Activated B cell treated with CpG ODN at 0.5 μM for 24 hours (primary cell): ENCODE measurements around the gene PANK4. TPM values are rescaled to one million over a fixed set of nuclear protein-coding genes. Genes with fewer than 3 reads are reported as not detected.

Experiments used
- ATAC-seq: fragments of 200-7000 bp; cut with Tn5 transposase; one replicate; pipeline ENCODE4 v1.10.0; 2021; ENCODE audit warnings: low read depth, mild to moderate bottlenecking, moderate library complexity
- CTCF ChIA-PET: fragments of 350-600 bp; sonication (Branson Sonifier 250); formaldehyde crosslinking; loops from one replicate; lab custom pipeline; 2021; ENCODE audit warnings: antibody characterized with exemption; lab: Charles Lee
- POLR2A ChIA-PET: fragments of 350-600 bp; sonication (Branson Sonifier 250); formaldehyde crosslinking; loops from one replicate; lab custom pipeline; 2021; ENCODE audit warnings: antibody characterized with exemption; lab: Charles Lee
- DNase-seq: peaks from one replicate; pipeline ENCODE4 v3.0.0; 2022
- H3K27ac Mint-ChIP-seq: one replicate; pipeline ENCODE4 v1.8.0; 2020; ENCODE audit warnings: mixed read lengths
- H3K27me3 Mint-ChIP-seq: one replicate; pipeline ENCODE4 v1.8.0; 2021; ENCODE audit warnings: mixed read lengths
- H3K36me3 Mint-ChIP-seq: one replicate; pipeline ENCODE4 v1.8.0; 2021; ENCODE audit warnings: low read depth, mixed read lengths
- H3K4me1 Mint-ChIP-seq: one replicate; pipeline ENCODE4 v1.8.0; 2021; ENCODE audit warnings: mixed read lengths
- H3K4me3 Mint-ChIP-seq: one replicate; pipeline ENCODE4 v1.8.0; 2020; ENCODE audit warnings: mild to moderate bottlenecking, mixed read lengths
- H3K9me3 Mint-ChIP-seq: one replicate; pipeline ENCODE4 v1.8.0; 2020; ENCODE audit warnings: mixed read lengths
- intact Hi-C: fragments of 100-400 bp; cut with micrococcal nuclease; formaldehyde crosslinking; loops from one replicate; pipeline ENCODE4 v1.15.1; 2024
- total RNA-seq: library from RNA; stranded (reverse); gene quantifications from 2 replicates; pipeline ENCODE4 v1.2.3, GENCODE V29; 2022
- TF ChIP-seq, protein P1 (sequence below): fragments of 200-600 bp; IDR thresholded peaks from one replicate; pipeline ENCODE4 v1.8.0; 2022; ENCODE audit warnings: antibody characterized with exemption, mild to moderate bottlenecking

The PANK4 gene
- total RNA-seq, 1 donor from 2014 or later: 54.0 TPM

DNA sequence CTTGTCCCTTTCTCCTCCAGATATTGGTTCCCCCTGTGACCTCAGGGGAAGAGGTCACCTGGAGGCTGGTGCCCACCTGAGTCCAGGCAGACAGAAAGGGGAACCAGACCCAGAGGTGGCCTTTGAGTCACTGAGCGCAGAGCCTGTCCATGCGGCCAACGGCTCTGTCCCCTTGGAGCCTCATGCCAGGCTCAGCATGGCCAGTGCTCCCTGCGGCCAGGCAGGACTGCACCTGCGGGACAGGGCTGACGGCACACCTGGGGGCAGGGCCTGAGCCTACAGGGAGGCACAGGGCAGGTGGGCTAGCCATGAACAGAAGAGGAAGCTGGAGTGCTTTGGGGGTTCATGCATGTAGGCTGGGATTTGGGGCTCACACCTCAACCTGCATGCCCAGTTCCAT is 32.5 kb upstream of the PANK4 start:
- DNase-seq (no peak), ATAC-seq (no peak)
- CTCF ChIA-PET: interaction anchor here (1.7 kb wide), 1 partner anchor 26 kb away, joined by 3 read pairs; no protein-coding TSS in a partner anchor
- H3K9me3 Mint-ChIP-seq: no peaks in the 10 kb centered on the region
- H3K27me3 Mint-ChIP-seq: no peaks in the 10 kb centered on the region
- POLR2A ChIA-PET: interaction anchor here (1.4 to 5.6 kb wide), 3 partner anchors 12 to 25 kb away, joined by 3 to 224 read pairs (median 74); partner anchors contain the start of gene PRXL2B
- peak overlapping the region; percentile 46 for H3K4me3 Mint-ChIP-seq
- no peak overlapping the region for H3K27ac Mint-ChIP-seq
- intact Hi-C loops: no loop called here
- TF ChIP-seq, protein P1, sequence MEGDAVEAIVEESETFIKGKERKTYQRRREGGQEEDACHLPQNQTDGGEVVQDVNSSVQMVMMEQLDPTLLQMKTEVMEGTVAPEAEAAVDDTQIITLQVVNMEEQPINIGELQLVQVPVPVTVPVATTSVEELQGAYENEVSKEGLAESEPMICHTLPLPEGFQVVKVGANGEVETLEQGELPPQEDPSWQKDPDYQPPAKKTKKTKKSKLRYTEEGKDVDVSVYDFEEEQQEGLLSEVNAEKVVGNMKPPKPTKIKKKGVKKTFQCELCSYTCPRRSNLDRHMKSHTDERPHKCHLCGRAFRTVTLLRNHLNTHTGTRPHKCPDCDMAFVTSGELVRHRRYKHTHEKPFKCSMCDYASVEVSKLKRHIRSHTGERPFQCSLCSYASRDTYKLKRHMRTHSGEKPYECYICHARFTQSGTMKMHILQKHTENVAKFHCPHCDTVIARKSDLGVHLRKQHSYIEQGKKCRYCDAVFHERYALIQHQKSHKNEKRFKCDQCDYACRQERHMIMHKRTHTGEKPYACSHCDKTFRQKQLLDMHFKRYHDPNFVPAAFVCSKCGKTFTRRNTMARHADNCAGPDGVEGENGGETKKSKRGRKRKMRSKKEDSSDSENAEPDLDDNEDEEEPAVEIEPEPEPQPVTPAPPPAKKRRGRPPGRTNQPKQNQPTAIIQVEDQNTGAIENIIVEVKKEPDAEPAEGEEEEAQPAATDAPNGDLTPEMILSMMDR: no peak
- peaks cover 47% of the 10 kb centered on the region for H3K4me1 Mint-ChIP-seq
- H3K36me3 Mint-ChIP-seq: peaks cover 43% of the 10 kb centered on the region

DNA sequence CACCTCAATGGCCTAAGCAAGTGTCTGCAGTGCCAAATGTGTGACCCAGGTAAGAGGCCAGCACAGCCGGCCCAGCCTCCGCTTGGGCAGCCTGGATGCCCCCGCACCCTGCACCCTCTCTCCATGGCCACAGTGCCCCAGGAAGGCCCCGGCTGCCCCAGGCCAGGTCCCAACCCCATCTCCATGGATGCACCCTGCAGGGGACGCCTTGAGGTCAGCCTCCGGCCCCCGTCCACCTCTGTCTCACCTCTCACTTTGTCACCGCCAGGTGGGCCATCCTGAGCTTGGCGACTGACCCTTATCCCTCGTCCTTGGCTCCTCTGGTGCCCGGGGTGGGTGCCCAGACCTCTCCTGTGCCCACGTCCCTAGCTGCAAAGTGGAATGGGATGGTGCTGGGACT is 32.0 kb upstream of the PANK4 start:
- Mint-ChIP-seq H3K27me3 (no peaks in the 10 kb centered on the region), H3K27ac (no peak overlapping the region), H3K4me1 (peaks cover 50% of the 10 kb centered on the region), H3K9me3 (no peaks in the 10 kb centered on the region), H3K4me3 (peak overlapping the region; percentile 95), H3K36me3 (peaks cover 39% of the 10 kb centered on the region)
- ChIA-PET CTCF (interaction anchor here (1.7 kb wide), 1 partner anchor 27 kb away, joined by 3 read pairs; no protein-coding TSS in a partner anchor), POLR2A (interaction anchor here (0.6 to 5.6 kb wide), 4 partner anchors 11 to 283 kb away, joined by 3 to 224 read pairs (median 40); partner anchors contain the start of gene PRXL2B)
- no peak for ATAC-seq
- TF ChIP-seq, protein P1: no peak
- DNase-seq: no peak
- intact Hi-C loops: no loop called here

DNA sequence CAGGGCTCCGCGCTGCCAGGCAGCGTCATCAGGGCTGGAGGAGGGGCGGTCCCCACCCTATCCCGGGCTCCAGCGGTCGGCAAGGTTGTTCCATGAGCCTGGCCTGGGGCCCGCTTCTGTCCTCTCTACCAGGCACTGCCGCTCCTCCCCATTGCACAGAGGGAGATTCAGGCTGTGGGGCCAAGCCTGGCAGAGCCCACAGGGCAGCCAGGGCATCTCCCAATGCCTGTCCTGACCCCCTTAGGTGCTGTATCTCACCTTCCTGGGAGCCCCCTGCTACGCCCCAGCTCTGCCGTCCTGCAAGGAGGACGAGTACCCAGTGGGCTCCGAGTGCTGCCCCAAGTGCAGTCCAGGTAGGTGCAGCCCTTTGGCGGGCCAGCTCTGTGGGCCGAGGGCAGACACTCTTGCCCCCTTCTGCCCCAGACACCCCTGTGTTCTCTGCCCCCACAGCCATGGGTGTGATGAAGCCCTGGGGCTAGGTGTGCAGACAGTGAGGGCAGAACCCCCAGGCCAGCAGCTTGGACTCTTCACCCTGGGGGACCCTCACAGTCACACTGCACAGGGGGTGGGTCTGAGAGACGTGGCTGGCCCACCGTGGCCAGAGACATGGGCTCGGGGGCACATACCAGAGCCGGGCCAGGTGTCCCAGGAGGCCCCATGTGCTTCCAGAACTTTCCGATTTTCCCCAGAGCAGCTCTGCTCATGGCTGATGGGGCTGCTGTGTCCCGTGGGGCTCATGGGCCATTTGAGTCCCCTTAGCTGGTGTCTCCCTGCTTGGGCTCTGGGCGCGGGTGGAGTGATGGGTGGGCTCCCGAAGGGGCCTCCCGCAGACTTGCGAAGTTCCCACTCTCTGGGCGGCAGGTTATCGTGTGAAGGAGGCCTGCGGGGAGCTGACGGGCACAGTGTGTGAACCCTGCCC is 31.3 kb upstream of the PANK4 start:
- TF ChIP-seq, protein P1: no peak
- Mint-ChIP-seq H3K4me3 (peak overlapping the region; percentile 95), H3K36me3 (peaks cover 34% of the 10 kb centered on the region), H3K9me3 (no peaks in the 10 kb centered on the region), H3K4me1 (peaks cover 50% of the 10 kb centered on the region), H3K27me3 (no peaks in the 10 kb centered on the region), H3K27ac (peak overlapping the region; percentile 69)
- POLR2A ChIA-PET: interaction anchor here (0.6 to 5.6 kb wide), 9 partner anchors 11 to 282 kb away, joined by 3 to 224 read pairs (median 5); partner anchors contain the start of gene PRXL2B
- no peak for DNase-seq
- ATAC-seq: no peak
- intact Hi-C loops: no loop called here
- CTCF ChIA-PET: interaction anchor here (1.7 kb wide), 1 partner anchor 28 kb away, joined by 3 read pairs; no protein-coding TSS in a partner anchor

DNA sequence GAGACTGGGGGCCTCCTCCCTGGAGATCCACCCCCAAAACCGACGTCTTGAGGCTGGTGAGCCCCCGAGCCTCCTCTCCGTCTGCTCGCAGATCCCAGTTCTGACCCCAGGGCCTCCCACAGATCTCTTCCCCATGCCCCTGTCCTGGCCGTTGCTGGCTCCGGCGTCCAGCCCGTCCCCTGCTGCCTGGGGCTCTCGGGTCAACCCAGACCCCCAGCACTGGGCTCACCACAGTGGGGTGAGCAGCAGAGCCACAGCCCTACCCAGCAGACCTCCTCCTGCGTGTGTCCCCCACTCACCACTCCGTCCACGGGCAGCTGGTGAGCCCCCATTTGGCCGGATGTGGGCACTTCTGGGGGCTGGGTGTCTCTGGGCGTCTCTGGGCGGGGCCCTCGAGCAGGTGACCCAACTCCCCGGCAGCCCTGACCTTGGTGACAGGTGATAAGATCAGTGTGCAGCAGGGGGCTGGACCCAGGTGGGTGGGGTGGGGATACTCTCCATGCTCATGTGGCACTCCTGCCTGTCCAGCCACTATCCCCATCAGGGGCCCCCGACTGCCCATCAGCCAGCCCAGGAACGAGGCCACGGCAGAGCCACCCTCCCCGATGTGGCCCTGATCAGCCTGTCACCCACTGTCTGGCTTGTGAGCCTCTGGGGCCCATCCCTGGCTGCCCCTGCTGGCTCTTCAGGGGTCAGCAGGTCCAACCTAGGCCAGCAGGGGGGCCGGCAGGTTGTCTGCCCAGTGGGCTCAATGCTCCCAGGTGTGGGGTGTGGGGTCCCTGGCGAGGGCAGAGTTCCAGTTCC is 30.5 kb upstream of the PANK4 start:
- ChIA-PET POLR2A (interaction anchor here (0.9 to 5.6 kb wide), 17 partner anchors 8 to 325 kb away, joined by 3 to 224 read pairs (median 4); partner anchors contain the start of genes HES5, MORN1, PANK4 and PRXL2B), CTCF (interaction anchor here (0.9 to 2.9 kb wide), 4 partner anchors 21 to 362 kb away, joined by 4 to 39 read pairs (median 6); partner anchors contain the start of genes FAAP20 and PRXL2B)
- TF ChIP-seq, protein P1: no peak
- H3K9me3 Mint-ChIP-seq: no peaks in the 10 kb centered on the region
- H3K4me3 Mint-ChIP-seq: peak overlapping the region; percentile 95
- intact Hi-C loops: loop anchor here (1.0 kb wide), 3 partner anchors 9 to 28 kb away; no protein-coding TSS in a partner anchor
- no peaks in the 10 kb centered on the region for H3K27me3 Mint-ChIP-seq
- ATAC-seq: peak; percentile 1
- peaks cover 50% of the 10 kb centered on the region for H3K4me1 Mint-ChIP-seq
- no peak for DNase-seq
- peaks cover 34% of the 10 kb centered on the region for H3K36me3 Mint-ChIP-seq
- peak overlapping the region; percentile 96 for H3K27ac Mint-ChIP-seq
